Effector CD4-positive, alpha-beta T cell (primary cell): ENCODE data around the gene KDM4B.

Experiments
- DNase-seq: peaks from one replicate; pipeline ENCODE4 v3.0.0-alpha.2; 2020

Gene KDM4B

GRCh38 chr19:5093948-5094718 lies 125.2 kb downstream of the KDM4B start:
- no peak for DNase-seq

- DNase-seq: no peak
Observed at GRCh38 chr19:5094768-5095567, 126.1 kb downstream of the KDM4B start.

DNA sequence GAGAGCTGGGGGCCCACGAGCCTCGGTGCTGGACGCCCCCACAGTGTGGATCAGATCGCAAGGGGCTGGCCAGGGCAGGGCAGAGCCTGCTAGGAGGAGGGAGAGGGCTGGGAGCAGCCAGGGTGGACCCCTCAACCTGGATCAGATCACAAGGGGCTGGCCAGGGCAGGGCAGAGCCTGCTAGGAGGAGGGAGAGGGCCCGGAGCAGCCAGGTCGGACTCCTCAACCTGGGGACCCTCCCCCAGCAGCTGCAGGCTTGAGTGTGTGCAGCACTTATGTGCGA lies 126.6 kb downstream of the KDM4B start:
- no peak for DNase-seq

DNA sequence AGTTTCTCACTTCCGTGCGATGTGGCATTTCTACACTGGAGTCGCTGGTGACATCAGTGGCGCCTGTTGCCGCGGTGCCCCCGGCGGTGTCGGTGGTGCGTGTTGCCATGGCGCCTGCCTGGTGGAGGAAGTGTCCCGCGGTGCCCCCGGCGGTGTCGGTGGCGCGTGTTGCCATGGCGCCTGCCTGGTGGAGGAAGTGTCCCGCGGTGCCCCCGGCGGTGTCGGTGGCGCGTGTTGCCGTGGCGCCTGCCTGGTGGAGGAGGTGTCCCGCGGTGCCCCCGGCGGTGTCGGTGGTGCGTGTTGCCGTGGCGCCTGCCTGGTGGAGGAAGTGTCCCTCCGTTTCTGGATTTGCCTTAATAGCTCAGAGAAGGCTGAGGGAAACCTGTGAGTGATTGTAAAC lies 127.6 kb downstream of the KDM4B start:
- no peak for DNase-seq

DNA sequence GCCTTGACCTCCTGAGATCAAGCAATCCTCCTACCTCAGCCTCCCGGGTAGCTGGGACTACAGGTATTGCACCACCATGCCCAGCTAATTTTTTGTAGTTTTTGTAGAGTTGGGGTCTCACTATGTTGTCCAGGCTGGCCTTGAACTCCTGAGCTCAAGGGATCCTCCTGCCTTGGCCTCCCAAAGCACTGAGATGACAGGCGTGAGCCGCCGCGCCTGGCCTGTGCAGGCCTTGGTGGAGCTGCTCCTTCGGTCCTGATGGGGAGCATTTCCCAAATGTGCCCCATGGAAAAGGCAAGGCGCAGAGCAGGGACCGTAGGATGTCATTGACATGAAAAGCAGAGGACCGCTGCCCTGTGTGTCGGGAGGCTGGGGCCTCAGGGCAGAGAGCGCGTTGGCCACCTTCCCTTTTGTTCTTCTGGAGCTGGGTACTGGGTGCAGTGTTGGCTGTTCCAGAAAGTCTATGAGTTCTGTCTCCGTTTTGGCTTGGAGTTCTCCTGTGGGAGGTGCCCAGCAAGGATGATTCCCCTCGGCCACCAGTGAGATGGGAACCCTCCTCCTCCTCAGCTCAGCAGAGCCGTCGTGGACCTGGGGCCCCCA lies 128.5 kb downstream of the KDM4B start:
- no peak for DNase-seq

DNA sequence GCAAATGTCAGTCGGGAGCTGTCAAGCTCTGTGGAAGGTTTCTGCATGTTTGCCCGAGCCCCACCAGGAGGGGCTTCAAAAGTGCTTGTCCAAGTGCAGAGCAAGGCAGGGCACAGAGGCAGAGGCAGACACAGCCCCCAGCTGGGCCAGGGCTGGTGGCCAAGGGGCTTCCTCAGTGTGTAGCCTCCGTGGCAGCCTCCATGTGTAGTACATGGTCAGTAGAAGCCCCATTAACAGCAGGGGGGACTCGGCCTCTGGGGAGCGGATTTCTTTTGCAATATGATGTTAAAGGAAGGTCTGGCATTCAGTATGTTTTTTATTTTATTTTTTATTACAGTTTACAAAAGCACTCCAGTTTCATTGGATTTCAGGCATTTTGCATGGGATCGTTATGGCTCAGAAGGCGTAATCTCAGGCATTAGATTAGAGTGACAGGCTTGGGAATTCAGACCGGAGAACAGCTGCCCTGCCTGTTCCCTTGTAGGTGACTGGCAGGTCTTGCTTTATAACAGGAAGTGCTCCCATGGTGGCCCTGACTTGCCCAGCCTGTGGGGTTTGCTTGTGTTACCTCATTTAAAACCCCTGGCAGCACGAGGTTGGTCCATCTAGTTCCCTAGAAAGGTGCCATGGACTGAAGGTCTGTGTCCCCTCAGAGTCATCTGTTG lies 129.2 kb downstream of the KDM4B start:
- no peak for DNase-seq

- no peak for DNase-seq
Observed at GRCh38 chr19:5098646-5099045, 129.7 kb downstream of the KDM4B start.

- DNase-seq: no peak
Observed at GRCh38 chr19:5099701-5100221, 130.8 kb downstream of the KDM4B start.

DNA sequence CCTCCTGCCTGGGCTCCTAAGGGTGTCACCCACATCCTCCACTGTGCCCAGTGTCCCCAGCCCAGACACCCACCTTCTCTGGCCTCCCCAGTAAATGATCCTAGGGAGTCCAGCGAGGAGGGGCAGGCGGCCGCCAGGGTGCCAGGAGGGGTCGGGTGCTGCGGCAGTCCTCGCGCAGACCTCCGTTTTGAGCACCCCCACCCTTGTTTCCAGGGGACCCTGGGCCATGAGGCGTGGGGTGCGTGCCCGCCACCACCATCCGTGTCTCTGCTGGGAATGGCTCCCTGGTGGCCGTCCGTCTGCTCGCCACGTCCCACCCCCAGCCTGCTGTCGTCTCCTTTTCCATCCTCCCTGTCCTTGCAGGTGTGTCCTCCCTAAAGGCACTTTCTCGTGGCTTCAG lies 133.0 kb downstream of the KDM4B start:
- no peak for DNase-seq

GRCh38 chr19:5102520-5102919 lies 133.6 kb downstream of the KDM4B start:
- DNase-seq: no peak

DNA sequence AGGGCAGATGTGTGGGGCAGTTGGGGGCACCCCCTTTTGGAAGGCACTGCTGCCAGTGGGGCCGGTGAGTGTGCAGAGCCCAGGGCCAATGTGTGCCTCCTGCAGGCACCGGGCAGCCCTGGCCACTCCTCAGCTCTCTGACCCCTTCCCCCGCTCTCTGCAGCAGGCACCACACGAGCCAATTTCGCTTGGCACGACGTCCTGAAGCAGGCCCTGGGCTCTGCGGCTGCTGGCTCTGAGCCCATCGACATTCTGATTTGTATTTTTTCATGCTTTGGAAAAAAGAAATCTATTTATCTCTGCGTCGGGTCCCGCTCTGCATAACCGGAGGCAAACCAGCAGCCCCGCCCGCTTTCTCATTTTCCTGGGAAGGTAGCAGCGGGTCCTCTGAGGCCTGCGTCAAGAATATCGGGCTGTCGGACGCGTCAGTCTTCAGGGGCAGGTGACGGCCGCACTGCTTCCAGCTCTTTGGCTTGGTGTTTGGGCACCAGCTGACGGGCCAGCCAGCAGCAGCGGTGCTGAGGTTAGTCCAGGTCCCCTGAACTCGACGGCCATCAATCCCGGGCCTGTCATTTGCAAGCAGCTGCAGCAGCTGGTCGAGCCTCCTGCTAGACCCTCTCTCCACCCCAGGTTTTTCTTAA lies 134.3 kb downstream of the KDM4B start:
- no peak for DNase-seq

DNA sequence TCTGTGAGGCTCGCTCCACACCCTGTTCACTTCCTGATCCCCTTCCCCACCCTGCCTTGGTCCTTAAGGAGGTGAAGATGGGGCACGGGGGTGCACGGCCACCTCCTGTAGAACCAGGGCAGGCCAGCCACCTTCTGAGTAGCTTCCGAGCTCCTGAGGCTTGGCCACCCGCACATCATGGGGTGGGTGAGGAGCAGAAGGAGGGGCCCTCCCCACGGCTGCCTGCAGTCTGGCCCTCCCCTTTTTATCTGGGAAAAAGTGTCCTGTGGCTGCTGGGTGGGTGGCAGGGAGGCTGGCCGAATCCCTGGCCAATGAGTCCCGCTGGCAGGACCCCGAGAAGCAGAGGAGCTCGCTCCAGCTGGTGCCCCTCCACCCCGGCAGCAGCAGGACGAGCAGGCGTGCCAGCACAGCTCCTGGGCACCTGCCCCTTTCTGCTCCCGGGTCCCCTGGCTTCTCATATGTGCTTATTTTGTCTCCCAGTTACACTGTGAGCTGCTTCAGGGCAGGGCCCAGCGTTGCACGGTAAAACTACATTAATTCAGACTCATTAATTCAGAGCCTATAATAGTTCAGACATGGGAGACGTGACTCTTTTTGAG lies 135.0 kb downstream of the KDM4B start:
- DNase-seq: no peak

DNA sequence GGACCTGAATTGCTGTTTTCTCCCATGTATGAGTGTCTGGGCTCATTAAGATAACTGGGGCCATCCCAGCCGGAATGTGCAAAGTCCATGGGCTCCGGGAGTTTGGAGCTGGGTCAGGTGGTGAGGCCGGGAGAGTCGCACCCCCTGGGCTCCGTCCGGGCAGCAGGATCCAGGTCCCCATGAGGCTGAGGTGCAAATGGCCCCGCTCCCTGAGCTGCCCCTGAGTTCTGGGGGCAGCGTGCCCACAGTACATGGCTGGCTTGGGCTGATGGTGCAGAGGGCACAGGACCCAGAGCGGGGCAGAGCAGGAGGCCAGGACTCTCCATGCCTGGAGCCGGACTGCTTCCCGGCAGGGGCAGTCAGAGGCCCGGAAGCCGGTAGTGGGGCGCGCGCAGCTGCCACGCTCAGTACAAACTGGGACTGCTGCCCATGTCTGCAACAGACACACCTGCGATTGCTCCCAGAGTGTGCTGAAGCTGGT lies 136.0 kb downstream of the KDM4B start:
- no peak for DNase-seq

DNA sequence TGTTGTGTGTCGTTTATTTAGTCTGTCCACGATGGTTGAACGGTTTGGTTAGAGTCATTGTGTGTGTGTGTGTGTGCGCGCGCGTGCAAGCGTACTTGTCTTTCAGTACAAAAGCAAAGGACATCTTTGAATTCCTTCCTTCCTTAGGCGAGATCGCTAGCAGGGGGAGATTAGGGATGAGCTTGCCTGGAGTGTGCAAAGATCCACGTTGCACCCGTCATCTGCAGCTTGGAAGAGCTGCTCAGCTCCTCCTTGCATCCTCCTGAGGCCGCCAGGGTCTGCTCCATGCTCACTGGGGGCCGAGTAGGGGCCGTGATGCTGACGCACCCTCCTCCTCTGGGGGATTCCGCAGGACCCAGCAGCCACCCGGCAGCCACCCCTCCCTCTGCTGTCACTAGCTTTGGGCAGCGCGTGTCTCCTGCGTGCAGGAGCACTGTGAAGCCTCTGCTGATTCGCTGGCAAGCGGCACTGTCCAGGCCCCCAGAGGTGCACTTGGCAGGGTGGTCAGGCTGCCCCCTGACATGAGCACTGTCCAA lies 137.3 kb downstream of the KDM4B start:
- no peak for DNase-seq

- no peak for DNase-seq
Observed at GRCh38 chr19:5106971-5107370, 138.1 kb downstream of the KDM4B start.

- no peak for DNase-seq
Observed at GRCh38 chr19:5107432-5108122, 138.7 kb downstream of the KDM4B start.

- DNase-seq: no peak
Observed at GRCh38 chr19:5108123-5108596, 139.2 kb downstream of the KDM4B start.

DNA sequence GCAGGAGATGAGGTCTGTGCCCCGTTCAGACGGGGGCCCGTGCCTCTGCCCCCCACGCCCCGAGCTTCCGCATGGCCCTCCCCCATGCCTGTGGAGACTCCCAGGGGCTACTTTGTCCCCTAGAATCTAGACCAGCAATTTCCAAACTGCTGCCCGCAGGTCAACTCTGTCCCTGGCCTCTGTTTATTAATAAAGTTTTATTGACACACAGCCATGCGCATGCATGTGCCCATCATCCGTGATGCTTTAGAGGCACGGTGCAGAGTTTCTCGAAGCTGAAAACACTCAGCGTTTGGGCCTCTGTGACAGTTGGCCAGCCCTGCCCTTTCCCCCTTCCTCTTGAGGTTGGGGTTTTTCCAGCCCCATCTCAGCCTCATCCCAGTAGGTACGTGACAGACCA lies 140.0 kb downstream of the KDM4B start:
- DNase-seq: no peak

GRCh38 chr19:5109560-5109959 lies 140.6 kb downstream of the KDM4B start:
- DNase-seq: no peak

DNA sequence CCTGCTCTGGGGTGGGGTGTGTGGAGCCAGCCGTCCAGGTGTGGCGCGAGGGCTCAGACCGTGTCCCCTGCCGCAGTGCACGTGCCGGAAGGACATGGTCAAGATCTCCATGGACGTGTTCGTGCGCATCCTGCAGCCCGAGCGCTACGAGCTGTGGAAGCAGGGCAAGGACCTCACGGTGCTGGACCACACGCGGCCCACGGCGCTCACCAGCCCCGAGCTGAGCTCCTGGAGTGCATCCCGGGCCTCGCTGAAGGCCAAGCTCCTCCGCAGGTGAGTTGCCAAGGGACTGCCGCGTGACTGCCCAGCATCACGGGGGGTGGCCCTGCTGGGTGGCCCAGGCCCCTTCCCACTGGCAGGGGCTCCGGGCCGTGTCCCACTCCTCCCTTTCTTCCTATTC lies 141.6 kb downstream of the KDM4B start:
- DNase-seq: no peak

DNA sequence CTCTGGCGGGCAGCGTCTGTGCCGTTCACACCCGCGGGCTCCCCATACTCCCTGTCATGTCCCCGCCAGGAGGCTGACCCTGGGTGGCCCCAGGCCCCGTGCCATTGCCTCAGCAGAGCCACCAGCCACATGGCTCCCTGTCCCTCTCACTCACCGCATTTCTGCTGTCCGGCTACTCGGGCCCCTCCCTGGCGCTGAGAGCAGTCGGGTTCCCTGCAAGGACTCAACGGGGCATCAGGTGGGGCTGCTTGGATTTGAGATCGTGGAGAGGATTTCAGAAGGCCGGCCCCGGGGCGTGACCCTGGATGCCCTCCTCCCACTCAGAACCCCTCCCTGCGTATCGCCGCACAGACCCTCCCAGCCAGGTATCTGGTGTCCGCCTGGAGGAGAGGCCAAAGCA lies 142.1 kb downstream of the KDM4B start:
- DNase-seq: no peak
